PFSK-1 (cell line): ENCODE data around the gene ZNF814.

Experiments used
- FOXP2 ChIP-seq: optimal IDR thresholded peaks from 2 replicates; pipeline ENCODE3; 2011; ENCODE audit warnings: borderline replicate concordance, control low read depth, inconsistent platforms; ENCODE audit not compliant: insufficient read depth; ENCODE audit errors: extremely low read length, extremely low read depth
- POLR2AphosphoS5 ChIP-seq: IDR thresholded peaks from 2 replicates; pipeline ENCODE4 v1.6.1; 2012; ENCODE audit warnings: low read depth, mild to moderate bottlenecking, control low read depth, low read length, moderate library complexity
- REST ChIP-seq, 2 experiments: IDR thresholded peaks; 2 replicates each; pipeline versions ENCODE4 v1.6.1 to v1.8.0; 2011 to 2012; ENCODE audit warnings: low read depth in 2 of 2, low read length in 2 of 2, control low read depth in 1 of 2, inconsistent platforms in 1 of 2, mild to moderate bottlenecking in 1 of 2, moderate library complexity in 1 of 2; ENCODE audit not compliant: insufficient read depth in 1 of 2
- SIN3A ChIP-seq: IDR thresholded peaks from 2 replicates; pipeline ENCODE4 v1.6.1; 2012; ENCODE audit warnings: mild to moderate bottlenecking, low read length, moderate library complexity, borderline replicate concordance; ENCODE audit not compliant: insufficient read depth
- TAF1 ChIP-seq: IDR thresholded peaks from 2 replicates; pipeline ENCODE4 v1.6.1; 2012; ENCODE audit warnings: low read length, control low read depth, borderline replicate concordance; ENCODE audit not compliant: insufficient read depth

ZNF814 gene

GRCh38 chr19:57916168-57916995 is 27.5 kb upstream of the ZNF814 start, which contains the start of gene ZNF417:
Gene ZNF417 (minus strand): TSS chr19:57916592. CDS start chr19:57916411, 181 bp downstream.
- TF ChIP-seq POLR2AphosphoS5, result peak; percentile 52; the same call in 1 of the 2 replicates

GRCh38 chr19:57914531-57914930 is 25.7 kb upstream of the ZNF814 start:
- TF ChIP-seq SIN3A (no peak), REST (IDR thresholded peaks at IDR 0.05; ENCODE audit: insufficient read depth in 1 of 2, low read depth in 2 of 2, low read length in 2 of 2) (no peak), FOXP2 (no peak), TAF1 (no peak), POLR2AphosphoS5 (no peak)

- TF ChIP-seq REST (IDR thresholded peaks at IDR 0.05; ENCODE audit: insufficient read depth in 1 of 2, low read depth in 2 of 2, low read length in 2 of 2) (no peak), TAF1 (no peak), SIN3A (no peak), POLR2AphosphoS5 (no peak), FOXP2 (no peak)
These were observed 18.6 kb upstream of the ZNF814 start for GRCh38 chr19:57907394-57907793.

GRCh38 chr19:57905258-57905657 is 16.4 kb upstream of the ZNF814 start:
- no peak for TF ChIP-seq REST (IDR thresholded peaks at IDR 0.05; ENCODE audit: insufficient read depth in 1 of 2, low read depth in 2 of 2, low read length in 2 of 2)
- TF ChIP-seq SIN3A, result no peak
- TF ChIP-seq TAF1, result no peak
- no peak for TF ChIP-seq FOXP2
- no peak for TF ChIP-seq POLR2AphosphoS5

GRCh38 chr19:57903618-57904184 is 14.9 kb upstream of the ZNF814 start:
- no peak for TF ChIP-seq SIN3A
- TF ChIP-seq REST (IDR thresholded peaks at IDR 0.05; ENCODE audit: insufficient read depth in 1 of 2, low read depth in 2 of 2, low read length in 2 of 2), result no peak
- no peak for TF ChIP-seq POLR2AphosphoS5
- TF ChIP-seq FOXP2, result no peak
- no peak for TF ChIP-seq TAF1
